NCI-H1048 (cell line): Measurements from ENCODE around the gene MBNL2.

Source experiments
- DNase-seq: peaks from one replicate; lab custom pipeline; 2025; lab: John Stamatoyannopoulos, UW

The MBNL2 gene

DNA sequence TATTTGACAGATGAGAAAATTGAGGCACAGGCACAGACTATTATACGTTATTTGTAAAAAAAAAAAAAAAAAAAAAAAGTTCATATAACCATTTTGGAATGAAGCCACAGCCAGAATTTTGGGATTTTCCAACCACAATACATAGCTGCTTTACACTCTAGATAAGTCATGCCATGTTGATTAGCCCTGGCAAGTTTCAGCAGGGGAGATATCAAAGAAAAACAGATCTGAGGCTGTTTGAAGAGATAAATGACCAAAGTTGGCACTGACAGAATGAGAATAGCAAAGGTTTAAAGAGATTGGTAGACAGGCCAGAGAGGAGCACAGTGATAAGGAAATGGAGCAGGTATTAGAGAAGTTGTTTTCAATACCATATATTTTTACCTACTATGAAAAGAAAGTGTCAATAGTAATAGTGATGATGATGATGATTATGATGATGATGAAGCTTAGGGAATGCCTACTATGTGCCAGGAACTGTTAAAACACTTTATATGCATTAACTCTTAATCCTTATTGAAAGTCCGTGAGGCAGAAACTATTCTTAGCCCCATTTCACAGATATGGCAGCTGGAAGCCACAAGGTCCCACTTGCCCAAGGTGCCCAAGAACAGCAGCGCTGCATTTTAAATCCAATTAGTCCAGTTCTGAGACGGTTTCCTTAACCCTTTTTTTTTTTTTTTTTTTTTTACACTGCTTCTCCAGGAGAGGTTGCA, 105.5 kb downstream of the MBNL2 start:
- DNase-seq, result no peak

DNA sequence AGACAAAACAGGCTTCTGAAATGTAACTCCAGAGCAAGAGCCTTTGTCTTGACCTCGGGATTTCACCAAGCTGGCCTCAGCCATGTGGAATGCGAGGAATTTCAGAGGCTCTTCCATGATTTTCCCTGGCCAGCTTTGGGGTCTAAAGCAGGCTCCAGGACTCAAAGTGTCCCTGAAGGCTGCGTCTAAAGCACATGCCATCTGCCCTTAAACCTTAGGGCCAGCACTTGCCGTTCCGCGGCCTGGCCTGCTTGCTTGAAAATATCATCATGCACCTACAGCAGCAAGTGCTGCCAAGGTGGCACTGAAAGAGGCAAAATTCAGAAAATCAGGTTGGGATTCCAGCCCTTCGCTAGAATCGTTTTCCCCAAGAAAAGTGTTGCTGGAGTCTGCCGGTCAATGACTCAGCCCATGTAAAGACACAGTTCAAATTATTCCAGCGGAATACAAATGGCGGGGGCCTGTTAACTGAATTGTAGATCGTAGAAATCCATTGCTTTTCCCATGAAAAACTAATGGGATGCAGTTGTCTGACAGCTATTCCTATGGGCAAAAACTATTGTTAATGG, 106.2 kb downstream of the MBNL2 start:
- DNase-seq, result no peak

DNA sequence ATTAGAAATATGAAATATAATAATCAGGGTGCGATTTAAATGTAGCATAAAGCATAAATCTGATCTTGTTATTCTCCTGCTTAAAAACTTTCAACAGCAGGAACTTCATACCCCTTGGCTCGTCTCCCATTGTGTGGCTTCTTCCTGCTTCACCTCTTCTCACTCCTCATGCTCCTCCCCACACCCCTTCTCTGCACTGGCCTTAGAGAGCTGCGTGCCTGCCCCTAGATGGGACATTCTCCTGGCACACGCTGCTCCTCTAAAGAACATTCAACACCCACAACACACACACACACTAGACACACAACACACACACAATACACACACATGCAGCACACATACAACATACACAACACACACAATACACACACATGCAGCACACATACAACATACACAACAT, 107.2 kb downstream of the MBNL2 start:
- DNase-seq, result no peak

DNA sequence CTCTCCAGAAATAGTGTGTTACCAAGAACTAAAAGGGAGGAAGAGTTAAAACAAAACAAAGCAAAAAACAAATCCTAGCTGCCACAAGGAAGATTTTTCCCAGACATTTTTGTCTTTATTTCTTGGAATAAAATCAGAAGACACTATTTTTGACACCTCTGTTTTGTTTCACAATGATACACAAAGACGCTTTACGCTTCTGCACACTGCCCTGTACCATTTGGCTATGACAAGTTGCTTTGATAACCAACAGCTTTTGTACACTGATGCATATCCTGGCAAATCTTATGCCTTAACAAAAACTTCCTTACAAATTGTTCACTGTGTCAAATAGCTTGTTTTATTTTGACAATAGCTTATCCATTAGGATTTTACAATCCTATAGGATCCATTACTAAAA, 108.3 kb downstream of the MBNL2 start:
- DNase-seq, result no peak

DNA sequence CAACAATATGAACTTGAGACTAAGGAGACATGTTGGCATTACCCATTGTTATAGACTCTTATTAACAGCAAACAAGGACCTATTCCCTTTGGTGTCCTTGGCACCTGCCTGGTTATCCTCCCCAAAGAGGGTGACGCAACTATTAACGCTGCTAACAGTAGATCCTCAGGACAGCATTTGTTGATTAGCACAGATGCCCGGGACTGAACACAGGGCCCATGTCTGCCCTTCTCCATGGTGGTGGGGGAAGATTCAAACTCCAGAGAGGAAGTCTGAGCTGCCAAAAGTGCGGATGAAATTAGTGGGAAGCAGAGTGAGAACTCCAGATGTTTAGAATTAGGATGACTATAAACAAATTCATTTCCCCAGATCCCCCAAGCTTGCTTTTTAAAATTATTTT, 110.6 kb downstream of the MBNL2 start:
- no peak for DNase-seq

DNA sequence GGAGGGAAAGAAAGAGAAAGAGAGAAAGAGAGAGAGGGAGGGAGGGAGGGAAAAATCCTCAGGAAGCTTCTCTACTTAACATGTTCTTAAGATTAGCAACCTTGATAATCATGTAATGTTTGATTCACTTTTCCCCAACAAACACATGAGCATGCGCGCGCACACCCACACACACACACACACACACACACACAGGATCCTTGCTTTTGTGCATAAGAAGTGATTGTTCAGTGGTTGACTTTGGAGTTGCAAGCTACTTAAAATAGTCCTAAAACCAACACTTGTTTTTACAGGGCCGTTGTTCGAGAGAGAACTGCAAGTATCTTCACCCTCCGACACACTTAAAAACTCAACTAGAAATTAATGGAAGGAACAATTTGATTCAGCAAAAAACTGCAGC, 111.8 kb downstream of the MBNL2 start:
- no peak for DNase-seq

DNA sequence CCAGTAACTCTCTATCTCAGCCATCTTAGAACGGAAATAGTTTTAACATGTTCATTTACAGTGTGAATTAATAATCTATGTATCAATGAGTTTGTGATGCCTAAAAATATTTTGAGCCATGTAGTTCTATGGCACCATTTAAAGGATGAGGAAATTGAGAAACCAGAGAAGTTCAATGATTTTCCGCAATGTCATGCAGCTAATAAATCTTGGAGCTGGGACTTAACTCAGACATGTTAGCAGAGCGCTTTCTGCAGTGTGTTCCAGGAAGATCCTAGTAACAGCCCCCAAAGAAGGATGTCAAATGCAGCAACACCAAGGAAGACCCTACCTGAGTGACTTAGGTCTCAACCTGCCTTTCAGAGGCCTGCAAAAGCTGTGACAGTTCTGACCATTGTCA, 112.6 kb downstream of the MBNL2 start:
- DNase-seq, result no peak

DNA sequence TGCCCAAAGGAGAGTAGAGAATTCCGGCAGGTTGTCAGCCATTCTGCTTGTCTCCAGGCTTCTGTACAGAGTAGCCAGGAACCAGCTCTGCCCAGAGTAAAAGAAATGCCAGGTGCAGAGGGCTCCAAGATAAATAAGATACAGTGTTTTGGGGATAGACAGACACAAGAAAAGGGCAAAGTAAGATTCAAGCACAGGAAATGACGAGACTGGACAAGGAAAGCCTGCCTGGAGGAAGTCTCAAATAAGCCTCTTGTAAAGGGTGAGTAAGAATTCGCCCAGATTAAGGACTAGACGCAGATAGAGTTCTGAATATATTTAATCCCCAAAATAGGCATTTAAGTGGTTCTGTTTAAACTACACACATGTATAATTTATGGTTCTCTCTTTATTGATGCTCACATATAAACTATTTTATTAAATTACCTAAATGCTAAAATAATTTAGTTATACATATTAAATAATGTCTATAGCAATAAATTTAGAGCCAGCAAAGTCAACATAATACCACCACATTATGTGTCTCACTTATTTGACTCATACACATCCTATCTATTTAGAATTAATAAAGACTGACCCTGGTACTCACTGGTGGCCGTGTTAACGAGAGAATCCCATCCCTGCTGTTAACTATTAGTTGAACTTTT, 113.5 kb downstream of the MBNL2 start:
- DNase-seq, result no peak

DNA sequence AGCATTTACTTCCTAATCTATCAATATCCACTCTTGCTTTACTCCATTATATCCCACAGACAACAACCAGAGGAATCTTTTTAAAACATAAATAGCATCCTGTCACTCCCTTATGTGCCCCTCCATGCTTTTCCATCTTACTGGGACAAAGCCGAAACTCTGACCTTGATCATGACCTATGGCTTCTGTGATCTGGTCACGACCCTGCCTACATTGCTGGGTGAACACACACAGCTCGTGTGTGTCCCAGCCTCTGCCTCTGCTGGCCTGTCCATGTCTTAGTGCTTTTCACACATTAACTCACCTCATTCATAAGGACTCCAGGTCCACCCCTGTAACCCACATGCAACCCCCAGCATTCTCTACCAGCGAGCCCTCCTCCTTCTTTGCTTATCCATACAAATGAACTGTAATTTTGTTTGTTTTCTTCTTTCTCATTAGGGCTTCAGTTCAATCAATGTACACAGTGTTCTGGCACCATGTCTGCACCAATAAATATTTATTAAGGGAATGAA, 115.9 kb downstream of the MBNL2 start:
- DNase-seq, result no peak

DNA sequence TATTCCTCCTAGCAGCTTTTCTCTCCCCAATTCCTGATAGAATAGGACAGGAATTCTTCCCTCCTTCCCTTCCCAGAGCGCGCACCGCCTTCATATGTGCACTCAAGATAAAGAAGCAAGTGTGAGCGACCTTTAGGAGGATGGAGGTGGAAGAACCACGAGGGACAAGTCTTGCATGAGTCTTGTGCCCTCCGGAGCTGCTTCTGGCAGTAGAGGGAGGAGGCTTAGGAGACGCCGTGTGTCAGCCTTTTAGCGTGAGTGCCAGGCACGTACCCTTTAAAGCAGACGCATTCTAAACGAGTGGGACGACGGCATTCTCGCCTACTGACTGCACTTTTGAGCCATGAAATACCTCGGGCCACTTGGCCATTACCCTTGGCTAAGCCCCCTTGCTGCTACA, 116.4 kb downstream of the MBNL2 start:
- no peak for DNase-seq

DNA sequence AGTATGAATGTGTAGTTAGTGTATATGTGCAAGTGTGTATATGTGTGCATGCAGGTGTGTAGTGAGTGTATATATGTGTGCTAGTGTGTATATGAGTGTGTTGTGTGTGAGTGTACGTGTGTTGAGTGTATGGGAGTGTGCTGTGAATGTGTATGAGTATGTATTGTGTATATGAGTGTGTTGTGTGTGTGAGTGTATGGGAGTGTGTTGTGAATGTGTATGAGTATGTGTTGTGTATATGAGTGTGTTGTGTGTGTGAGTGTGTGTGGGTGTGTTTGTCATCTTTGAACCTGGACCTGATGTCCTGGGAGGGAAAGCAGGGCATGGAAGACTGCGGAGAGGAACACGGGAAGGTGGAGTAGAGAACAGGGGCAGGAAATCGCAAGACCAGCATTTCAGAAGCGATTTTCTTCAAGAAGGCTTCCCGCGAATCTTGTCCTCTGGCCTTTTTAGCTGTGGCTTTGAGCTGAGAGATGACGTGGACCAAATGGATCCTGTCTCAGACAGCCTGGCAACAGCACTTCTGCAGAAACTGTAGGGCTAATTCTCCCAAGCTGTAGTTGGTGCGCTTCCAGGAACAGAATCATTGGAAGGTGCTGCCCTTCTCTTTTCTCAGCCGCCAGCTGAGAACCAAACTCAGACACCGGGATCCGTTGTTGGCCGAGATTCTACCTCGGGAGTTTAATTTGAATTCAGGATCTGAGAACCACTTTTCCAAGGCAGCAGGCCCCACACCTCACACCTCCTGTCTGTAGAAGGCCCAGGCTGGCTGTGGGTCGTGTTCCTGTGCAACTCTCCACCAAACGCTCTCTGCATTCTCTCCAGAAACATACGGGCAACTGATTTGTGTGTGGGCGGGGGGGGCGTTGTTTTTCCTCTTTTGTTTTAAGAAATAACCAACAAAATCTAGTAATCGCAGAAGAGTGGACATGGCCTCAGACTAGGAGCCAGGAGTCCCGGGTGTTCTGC, 117.2 kb downstream of the MBNL2 start:
- no peak for DNase-seq

DNA sequence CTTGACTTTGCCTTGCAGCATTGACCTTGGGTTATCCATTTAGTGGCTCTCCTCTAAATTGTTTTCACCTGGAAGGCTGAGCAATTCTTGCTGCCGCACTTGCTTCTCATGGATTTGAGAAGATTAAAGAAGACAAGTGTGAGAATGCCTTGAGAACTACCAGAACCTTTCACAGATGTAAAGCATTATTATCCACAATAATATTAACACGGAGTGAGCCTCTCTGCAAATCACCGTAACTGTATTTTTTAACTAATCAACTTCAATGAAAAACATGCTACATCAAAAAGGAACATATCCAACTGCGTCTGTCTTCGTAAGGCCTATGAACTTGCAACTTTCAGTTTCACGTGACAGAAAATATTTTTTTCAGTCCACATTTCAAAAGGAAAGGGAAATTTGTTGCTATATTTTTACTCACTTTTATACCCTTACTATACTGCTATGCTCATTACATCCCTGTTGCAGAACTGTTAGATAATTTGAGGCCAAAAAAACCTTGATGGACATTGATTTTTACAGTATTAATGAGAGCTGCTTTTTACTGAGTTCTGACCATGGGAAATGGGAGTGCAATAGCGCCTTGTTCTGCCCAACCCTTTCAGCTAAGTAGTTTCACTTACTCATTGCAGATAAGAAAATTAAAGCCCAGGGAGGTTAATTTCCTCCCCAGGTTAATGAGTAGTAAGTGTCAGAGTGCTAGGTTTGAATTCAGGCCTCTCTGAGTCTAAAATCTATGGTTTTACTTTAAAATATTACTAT, 118.0 kb downstream of the MBNL2 start:
- no peak for DNase-seq

DNA sequence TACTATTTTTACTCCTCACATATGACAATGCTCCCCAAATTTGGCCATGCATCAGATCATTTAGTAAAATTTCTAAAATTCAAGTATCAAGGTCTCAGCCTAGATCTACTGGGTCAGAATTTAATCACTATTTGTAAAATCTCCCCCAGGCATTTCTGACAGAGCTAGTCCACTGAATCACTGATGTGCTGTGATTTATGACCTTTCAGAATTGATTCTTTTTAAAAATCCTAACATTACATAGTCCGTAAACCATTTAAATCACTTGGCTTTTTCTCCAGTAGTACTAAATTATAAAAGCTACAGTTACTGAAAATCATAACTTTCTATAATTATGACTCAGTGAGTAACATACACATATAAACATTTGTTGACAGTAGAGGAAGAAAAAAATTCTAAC, 119.0 kb downstream of the MBNL2 start:
- no peak for DNase-seq

DNA sequence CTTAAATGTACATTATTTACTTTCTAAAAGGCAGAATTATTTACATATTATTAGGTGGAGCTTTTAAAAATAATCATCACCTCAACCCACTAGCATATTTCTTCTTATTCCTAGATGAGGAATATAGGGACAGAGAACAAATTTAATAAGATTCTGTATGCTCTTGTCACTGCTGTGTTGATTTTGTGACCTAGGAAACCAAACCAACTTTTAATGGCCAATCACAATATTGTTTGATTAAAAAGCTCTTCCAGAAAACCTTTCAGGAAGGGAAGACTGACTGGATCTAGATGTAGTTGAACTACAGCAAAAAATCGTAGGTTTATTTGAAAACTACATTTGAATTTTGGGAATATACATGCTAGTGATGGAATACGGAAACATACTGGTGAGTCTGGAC, 120.0 kb downstream of the MBNL2 start:
- no peak for DNase-seq

DNA sequence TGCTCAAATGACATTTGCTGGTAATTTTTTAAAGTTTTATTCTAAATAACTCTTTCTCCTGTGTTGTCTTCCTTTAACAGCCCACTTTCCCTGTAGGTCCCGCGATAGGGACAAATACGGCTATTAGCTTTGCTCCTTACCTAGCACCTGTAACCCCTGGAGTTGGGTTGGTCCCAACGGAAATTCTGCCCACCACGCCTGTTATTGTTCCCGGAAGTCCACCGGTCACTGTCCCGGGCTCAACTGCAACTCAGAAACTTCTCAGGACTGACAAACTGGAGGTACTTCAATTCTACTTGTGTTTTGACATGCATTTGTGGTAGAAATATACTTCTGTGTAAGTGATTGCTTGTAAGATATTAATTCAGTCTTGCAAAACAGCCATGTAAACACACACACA, 120.8 kb downstream of the MBNL2 start:
- no peak for DNase-seq

DNA sequence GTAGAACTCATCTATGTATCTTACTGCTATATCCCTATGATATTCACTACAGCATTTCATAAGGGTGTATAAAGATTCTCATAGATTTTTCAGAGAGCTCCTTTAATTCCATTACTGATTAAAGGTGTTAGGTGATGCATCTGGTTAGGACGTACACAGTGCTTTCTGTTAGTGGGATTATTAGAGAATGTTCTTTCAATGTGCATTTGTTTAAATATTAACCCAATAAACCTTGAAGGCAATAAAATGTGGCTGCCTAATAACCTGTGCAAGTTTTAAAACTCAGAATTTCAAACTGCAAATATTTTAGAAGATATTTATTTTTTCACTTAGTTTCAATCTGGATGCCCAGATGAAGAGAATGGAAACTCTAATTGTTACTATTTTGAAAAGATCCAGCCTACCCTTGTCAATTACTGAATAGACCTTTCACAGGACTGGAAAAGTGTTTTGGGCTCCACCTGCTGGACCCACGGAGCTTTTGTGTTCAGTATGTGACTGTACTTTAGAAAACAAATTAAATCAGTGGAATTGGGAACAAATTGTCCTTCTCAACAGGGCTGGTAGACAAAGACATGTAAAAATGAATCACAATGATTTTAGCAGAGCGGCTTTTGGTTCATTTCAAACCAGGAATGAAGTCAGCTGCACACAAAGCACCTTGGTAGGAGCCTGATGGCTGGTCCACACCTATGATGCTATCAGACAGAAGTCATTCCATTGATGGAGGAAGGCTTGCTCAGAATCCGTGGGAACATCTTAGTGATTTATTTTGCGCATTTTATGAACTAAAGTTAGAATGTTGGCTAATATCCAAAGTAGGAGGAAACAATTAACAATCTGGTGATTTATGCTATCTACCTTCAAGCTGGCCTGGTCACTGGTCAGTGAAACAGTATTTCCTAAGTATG, 122.4 kb downstream of the MBNL2 start:
- DNase-seq, result no peak

DNA sequence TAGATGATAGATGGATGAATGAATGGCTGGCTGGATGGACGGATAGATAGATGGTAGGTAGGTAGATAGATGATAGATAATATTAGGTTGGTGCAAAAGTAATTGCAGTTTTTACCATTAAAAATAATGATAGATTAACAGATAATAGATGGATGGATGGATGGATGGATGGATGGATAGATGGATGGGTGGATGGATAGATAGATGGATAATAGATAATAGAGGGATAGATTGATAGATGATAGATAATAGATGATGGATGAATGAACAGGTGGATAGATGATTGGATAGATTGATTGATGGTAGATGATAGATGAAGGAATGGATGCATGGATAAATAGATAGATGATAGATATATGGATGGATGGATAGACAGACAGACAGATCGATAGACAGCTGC, 124.0 kb downstream of the MBNL2 start:
- no peak for DNase-seq

DNA sequence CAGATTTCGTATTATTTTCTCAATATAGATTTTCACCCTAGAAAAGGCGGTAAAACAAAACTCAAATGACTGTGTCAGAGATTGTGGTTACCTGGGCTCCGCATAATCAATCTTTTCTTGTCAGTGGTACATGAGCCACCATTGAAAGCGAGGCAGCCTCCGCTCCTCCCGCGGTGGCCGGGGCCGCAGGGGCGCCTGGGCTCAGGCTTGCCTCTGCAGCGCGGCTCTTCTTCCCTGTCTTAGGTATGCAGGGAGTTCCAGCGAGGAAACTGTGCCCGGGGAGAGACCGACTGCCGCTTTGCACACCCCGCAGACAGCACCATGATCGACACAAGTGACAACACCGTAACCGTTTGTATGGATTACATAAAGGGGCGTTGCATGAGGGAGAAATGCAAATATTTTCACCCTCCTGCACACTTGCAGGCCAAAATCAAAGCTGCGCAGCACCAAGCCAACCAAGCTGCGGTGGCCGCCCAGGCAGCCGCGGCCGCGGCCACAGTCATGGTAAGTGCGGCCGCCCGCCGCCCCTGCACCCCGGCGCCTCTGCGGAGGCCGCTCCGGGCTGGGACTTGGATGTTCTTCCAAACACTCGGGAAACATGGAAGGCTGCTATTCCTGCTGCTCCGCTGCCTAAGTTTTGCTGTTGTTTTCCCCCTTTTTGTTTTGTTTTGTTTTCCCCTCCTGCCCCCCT, 124.6 kb downstream of the MBNL2 start:
- no peak for DNase-seq

DNA sequence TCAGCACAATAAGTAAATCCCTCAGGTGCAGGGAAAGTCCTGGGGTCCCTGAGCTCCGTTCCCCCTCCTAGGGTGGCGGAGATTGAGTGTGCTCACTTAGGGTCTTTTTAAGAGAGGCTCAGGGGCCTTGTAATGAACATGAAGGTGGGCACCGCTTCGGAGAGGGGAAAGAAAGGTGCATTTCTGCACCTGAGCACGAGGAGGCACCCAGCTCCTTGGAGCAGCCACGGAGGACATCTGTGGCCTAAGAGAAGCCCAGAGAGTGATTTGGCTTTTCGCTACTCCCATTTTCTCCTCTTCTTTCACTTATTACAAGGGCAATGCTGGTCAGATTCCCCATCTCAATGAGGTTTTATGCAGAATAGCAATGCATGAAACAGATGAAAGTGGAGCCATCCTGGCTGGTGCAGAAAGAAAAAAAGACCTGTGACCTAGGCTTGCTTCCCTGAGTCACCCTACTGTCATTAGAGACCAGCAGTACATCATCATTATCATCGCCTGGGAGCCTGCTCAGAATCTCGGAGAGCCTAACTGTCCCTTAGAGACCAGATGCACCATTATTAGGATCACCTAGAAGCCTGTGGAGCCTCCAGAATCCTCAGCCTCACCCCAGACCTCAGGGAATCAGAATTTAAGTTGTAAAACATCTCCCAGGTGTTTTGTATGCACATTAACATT, 125.3 kb downstream of the MBNL2 start:
- DNase-seq, result no peak
